Neural crest cell (in vitro differentiated cells): ENCODE data around the gene ZSWIM6. TPM values are rescaled to one million over a fixed set of nuclear protein-coding genes. Genes with fewer than 3 reads are reported as not detected.

Experiments
- DNase-seq: peaks from one replicate; pipeline ENCODE4 v3.0.0; 2021; ENCODE audit warnings: low read depth, mixed read lengths, low spot score
- H3K27ac Mint-ChIP-seq: one replicate; pipeline ENCODE4 v1.8.0; 2021; ENCODE audit warnings: mild to moderate bottlenecking, mixed read lengths; ENCODE audit not compliant: unreplicated experiment
- H3K27me3 Mint-ChIP-seq: 2 replicates; pipeline ENCODE4 v1.8.0; 2021; ENCODE audit warnings: low read depth, mild to moderate bottlenecking, mixed read lengths
- H3K36me3 Mint-ChIP-seq: 2 replicates; pipeline ENCODE4 v1.8.0; 2021; ENCODE audit warnings: low read depth, mild to moderate bottlenecking, mixed read lengths
- H3K4me1 Mint-ChIP-seq: 2 replicates; pipeline ENCODE4 v1.8.0; 2021; ENCODE audit warnings: mixed read lengths
- H3K4me3 Mint-ChIP-seq: one replicate; pipeline ENCODE4 v1.8.0; 2021; ENCODE audit warnings: mild to moderate bottlenecking, mixed read lengths
- H3K9me3 Mint-ChIP-seq: 2 replicates; pipeline ENCODE4 v1.8.0; 2021; ENCODE audit warnings: mixed read lengths
- total RNA-seq: library from RNA; stranded (reverse); gene quantifications from 2 replicates; pipeline ENCODE4 v1.2.1, GENCODE V29; 2021
- TF ChIP-seq, protein P1 (sequence below): fragments of 200-600 bp; sonication (generic); conservative IDR thresholded peaks from 2 replicates; pipeline ENCODE4 v1.5.0; 2021; ENCODE audit warnings: antibody characterized with exemption, mild to moderate bottlenecking

The ZSWIM6 gene
- total RNA-seq, 1 donor from 2014 or later: 33.8 TPM

DNA sequence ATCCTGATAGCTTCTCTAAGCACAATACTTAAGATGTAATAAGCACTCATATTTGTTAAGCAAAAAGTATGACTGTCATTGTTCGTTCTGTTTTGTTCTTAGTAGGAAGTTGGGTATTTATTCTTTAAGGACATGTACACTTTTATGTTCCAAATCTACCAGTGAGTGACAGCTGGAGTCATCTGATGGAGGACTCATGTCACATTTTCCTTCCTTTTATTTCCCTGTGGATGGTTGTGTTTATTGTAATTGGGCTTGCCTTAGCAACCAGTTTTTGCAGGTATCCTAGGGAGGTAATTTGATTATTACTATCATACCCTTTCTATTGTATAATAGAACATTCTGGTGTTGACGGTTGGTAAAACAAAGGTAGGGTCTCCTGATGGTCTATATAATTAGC lies 145.7 kb downstream of the ZSWIM6 start:
- Mint-ChIP-seq H3K4me3 (no peak overlapping the region), H3K9me3 (no peaks in the 10 kb centered on the region), H3K27me3 (no peaks in the 10 kb centered on the region), H3K4me1 (peaks cover 24% of the 10 kb centered on the region), H3K36me3 (peaks cover 15% of the 10 kb centered on the region), H3K27ac (no peak overlapping the region)
- TF ChIP-seq, protein P1, sequence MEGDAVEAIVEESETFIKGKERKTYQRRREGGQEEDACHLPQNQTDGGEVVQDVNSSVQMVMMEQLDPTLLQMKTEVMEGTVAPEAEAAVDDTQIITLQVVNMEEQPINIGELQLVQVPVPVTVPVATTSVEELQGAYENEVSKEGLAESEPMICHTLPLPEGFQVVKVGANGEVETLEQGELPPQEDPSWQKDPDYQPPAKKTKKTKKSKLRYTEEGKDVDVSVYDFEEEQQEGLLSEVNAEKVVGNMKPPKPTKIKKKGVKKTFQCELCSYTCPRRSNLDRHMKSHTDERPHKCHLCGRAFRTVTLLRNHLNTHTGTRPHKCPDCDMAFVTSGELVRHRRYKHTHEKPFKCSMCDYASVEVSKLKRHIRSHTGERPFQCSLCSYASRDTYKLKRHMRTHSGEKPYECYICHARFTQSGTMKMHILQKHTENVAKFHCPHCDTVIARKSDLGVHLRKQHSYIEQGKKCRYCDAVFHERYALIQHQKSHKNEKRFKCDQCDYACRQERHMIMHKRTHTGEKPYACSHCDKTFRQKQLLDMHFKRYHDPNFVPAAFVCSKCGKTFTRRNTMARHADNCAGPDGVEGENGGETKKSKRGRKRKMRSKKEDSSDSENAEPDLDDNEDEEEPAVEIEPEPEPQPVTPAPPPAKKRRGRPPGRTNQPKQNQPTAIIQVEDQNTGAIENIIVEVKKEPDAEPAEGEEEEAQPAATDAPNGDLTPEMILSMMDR: no peak
- no peak for DNase-seq

DNA sequence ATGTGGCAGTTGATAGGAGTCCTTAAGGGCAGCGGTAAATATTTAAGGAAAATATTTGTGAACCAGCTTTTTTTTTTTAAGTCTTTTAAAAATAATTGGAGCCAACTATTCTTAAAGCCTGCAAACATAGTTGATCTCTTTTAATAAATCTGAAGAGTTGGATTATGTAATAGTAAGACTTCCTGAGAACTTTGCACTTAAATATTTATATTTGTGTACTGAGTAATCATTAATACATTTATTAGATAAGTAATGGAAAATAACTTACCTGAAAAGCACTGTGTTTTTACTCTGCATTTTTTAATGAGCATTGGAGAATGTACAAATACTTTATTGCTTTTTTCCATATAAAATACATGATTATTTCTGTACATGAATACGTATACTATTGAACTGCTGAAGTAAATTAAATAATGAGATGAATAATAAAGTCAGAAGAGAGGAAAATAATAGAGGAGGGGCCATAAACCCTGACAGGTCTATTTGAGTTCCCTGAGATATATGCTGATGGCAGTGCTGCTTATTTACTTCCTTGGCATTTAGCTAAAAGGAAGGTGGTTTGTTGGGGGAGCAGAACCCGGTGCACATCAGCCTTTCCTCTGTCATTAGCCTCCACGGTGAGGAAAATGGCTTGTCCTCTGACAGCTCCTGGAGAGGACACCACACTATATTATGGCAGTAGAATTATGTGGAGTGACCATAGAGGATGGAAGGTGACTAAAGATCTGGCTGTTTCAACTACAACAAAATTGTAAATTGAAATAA lies 148.0 kb downstream of the ZSWIM6 start:
- no peaks in the 10 kb centered on the region for H3K27me3 Mint-ChIP-seq
- H3K27ac Mint-ChIP-seq: no peak overlapping the region
- TF ChIP-seq, protein P1: no peak
- peaks cover 20% of the 10 kb centered on the region for H3K4me1 Mint-ChIP-seq
- peaks cover 4% of the 10 kb centered on the region for H3K9me3 Mint-ChIP-seq
- peaks cover 21% of the 10 kb centered on the region for H3K36me3 Mint-ChIP-seq
- DNase-seq: no peak
- H3K4me3 Mint-ChIP-seq: no peak overlapping the region

DNA sequence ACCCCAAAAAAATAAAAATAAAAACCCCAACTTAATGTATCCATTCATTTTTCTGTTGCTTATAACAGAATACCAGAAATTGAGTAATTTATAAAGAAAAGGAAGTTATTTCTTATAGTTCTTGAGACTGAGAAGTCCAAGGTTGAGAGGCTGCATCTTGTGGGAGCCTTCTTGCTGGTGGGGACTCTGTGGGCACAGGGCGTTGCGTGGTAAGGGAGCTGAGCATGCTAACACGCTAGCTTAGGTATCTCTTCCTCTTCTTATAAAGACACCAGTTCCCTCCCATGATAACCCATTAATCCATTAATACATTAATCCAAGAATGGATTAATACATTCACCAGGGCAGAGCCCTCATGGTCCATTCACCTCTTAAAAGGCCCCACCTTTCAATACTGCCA lies 150.9 kb downstream of the ZSWIM6 start:
- H3K4me1 Mint-ChIP-seq: peaks cover 12% of the 10 kb centered on the region
- peaks cover 38% of the 10 kb centered on the region for H3K36me3 Mint-ChIP-seq
- DNase-seq: no peak
- H3K4me3 Mint-ChIP-seq: no peak overlapping the region
- no peaks in the 10 kb centered on the region for H3K27me3 Mint-ChIP-seq
- peaks cover 11% of the 10 kb centered on the region for H3K9me3 Mint-ChIP-seq
- TF ChIP-seq, protein P1: no peak
- H3K27ac Mint-ChIP-seq: no peak overlapping the region

DNA sequence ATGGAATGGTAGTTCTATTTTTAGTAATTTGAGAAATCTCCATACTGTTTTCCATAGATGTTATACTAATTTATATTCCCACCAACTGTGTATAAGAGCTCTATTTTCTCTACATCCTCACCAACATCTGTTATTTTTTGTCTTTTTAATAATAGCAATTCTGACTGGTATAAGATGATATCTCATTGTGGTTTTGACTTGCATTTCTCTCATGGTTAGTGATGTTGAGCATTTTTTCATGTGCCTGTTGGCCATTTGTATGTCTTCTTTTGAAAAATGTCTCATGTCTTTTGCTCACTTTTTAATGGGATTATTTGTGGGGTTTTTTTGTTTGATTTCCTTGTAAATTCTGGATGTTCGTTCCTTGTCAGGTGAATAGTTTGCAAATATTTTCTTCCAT lies 154.4 kb downstream of the ZSWIM6 start:
- Mint-ChIP-seq H3K36me3 (peaks cover 44% of the 10 kb centered on the region), H3K27me3 (no peaks in the 10 kb centered on the region), H3K4me3 (no peak overlapping the region), H3K9me3 (peaks cover 13% of the 10 kb centered on the region), H3K4me1 (no peaks in the 10 kb centered on the region), H3K27ac (no peak overlapping the region)
- DNase-seq: no peak
- TF ChIP-seq, protein P1: no peak

DNA sequence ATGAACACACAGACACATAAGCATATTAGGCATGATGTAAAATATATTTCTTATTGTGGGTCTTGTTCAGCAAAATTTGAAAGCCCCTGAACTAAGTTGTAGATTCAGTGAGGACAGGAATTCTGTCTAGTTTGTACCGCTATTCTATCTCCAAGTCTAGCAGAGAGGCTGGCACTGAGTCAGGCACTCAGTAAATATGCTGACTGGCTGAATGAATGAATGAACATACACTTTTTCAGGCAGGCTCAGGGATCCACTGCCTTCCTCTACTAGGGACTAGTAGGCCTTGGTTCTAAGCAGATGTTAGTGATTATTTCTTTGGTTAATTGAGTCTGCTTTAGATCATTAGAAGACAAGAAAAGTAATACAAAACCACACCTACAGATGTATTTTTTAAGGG lies 157.5 kb downstream of the ZSWIM6 start:
- peaks cover 34% of the 10 kb centered on the region for H3K36me3 Mint-ChIP-seq
- peaks cover 11% of the 10 kb centered on the region for H3K4me1 Mint-ChIP-seq
- peaks cover 9% of the 10 kb centered on the region for H3K9me3 Mint-ChIP-seq
- DNase-seq: no peak
- no peak overlapping the region for H3K27ac Mint-ChIP-seq
- TF ChIP-seq, protein P1: no peak
- no peaks in the 10 kb centered on the region for H3K27me3 Mint-ChIP-seq
- no peak overlapping the region for H3K4me3 Mint-ChIP-seq
